Astrocyte (in vitro differentiated cells and primary cell): ENCODE data around the gene CELA2A.
"Not testable (repeated sequence)": the region's sequence is repeated elsewhere in the genome, so short reads cannot be mapped to it uniquely, and the experiment has no call there.

Source experiments
- CTCF ChIP-seq: IDR thresholded peaks from 2 replicates; pipeline ENCODE4 v1.5.1; 2011; ENCODE audit warnings: low read depth, mild to moderate bottlenecking, inconsistent platforms, low read length, moderate library complexity; ENCODE audit not compliant: insufficient read depth
- EZH2 ChIP-seq: IDR thresholded peaks from 2 replicates; pipeline ENCODE4 v1.6.1; 2012; ENCODE audit warnings: mild to moderate bottlenecking, low read length, inconsistent platforms; ENCODE audit not compliant: insufficient read depth

- not testable (repeated sequence) for TF ChIP-seq CTCF, EZH2
Measured at GRCh38 chr1:15471723-15472122, 15.2 kb downstream of the CELA2A start.
